Right lung (tissue), 5 donors: ENCODE results near the gene KRTAP4-7. TPM values are rescaled to one million over a fixed set of nuclear protein-coding genes. Genes with fewer than 3 reads are reported as not detected.
"Not testable (repeated sequence)": the region's sequence is repeated elsewhere in the genome, so short reads cannot be mapped to it uniquely, and the experiment has no call there.

Experiments used
- DNase-seq, 2 donors: peaks; one replicate each; pipeline ENCODE4 v3.0.0-alpha.2; 2013
- polyA plus RNA-seq, 5 donors: library from polyadenylated mRNA; unstranded; fragments of 120-200 nt; gene quantifications; one replicate each; pipeline versions ENCODE4 v1.2.1 to v1.2.3, GENCODE V29; 2013; ENCODE audit warnings: inconsistent platforms in 1 of 5, low replicate concordance in 1 of 5; ENCODE audit not compliant: insufficient read length in 5 of 5, insufficient read depth in 1 of 5

KRTAP4-7 gene
- polyA plus RNA-seq, 5 donors: not detected

- DNase-seq: not testable (repeated sequence)
Observed at GRCh38 chr17:41065016-41065689, 18.8 kb upstream of the KRTAP4-7 start.

DNA sequence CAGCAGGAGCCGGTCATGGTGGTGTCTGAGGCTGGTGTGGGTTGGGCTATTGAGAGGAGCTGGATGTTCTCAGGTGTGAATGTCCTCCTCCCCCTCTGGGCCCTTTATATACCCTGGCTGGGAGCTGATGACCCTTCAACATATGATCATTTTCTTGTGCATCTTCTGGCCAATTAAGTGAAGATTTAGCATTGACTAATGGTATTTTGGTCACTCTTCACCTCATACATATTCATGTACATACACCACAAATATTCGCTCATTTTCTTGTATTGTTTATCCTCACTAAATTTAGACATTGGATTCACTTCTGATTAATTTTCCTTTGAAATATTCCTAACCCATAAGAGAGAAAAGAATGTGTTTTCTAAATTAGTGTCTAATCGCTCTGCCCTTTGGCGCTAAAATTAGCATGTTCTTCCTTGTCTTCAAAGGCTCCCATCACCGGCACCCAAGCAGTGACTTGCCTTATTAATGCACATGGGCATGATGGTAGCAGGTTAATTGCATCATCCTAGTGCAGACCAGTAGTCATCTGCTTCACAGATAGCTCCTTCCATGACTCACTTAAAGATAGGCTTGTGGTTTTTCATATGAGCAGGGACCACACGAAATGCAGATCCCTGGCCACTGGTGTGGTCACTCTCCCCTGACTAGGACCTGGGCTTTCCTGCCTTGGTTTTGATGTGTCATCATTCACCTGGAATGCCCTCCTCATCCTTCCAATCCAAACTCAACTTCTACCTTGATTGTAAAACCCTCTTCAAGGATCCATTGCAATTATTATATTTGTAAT is 17.9 kb upstream of the KRTAP4-7 start, which contains the start of gene KRTAP2-4:
TSS of gene KRTAP2-4 (minus strand) at position 51 of the 796 bp plus-strand sequence. CDS start at position 17, 34 bp downstream.
- DNase-seq: no peak

DNA sequence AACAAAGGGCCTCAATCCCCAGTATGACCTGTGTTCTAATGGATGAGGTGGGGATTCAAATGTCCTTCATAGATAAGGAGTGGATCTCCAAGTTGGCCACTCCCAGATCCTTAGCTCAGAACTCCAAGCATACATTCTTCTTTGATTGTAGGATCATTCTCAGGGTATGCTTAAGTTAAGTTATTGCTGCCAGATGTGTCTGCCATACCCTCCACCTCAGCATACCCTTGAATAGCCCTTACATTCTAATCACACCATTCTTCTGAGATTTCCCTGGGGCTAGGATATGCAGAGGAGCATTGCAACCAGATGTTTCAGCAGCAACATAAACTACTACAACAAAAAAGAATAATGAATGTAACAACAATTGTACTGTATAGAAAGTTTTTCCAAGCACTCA is 16.7 kb upstream of the KRTAP4-7 start:
- no peak for DNase-seq

- DNase-seq: no peak
Observed at GRCh38 chr17:41069031-41069430, 14.9 kb upstream of the KRTAP4-7 start.

GRCh38 chr17:41071606-41072360 is 12.2 kb upstream of the KRTAP4-7 start:
- DNase-seq: no peak

DNA sequence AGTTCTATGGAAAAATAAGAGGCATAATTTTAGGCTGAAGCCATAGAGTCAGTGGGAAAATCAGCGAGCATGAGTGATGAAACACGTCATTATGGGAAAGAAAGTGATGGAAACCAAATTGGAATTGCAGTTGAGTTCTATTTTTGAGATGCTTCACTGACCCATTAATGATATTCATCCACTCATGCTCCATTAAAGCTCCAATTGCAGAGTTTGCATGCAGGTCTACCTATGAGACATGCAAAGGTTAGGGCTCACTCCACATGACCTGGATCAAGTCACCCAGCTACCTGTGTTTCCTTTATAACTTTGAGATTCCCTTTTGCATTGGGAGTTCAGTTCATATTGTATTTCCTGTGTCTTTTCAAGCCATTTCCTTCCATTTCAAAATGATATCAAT is 10.3 kb upstream of the KRTAP4-7 start:
- DNase-seq: no peak

- no peak for DNase-seq
Observed at GRCh38 chr17:41076788-41077187, 7.2 kb upstream of the KRTAP4-7 start.

DNA sequence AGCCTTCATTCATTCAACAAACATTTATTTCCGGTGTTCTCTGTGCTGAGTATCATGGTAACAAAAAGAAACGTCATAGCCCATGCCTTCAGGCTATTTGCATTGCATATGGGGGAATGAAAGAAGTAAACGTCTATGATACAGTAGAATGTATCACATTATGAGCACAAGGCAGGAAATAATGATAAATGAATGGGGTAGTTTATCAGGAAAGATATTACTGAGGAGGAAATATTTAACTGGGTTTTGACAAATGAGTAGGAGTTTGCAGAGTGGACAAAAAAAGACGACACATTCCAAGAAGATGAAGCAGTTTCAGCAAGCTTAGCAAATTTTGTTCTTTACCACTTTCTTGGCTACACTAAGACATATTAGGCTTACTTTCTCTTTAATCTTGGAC is 1.3 kb upstream of the KRTAP4-7 start:
- no peak for DNase-seq

GRCh38 chr17:41083427-41083826 is 523 bp upstream of the KRTAP4-7 start:
- DNase-seq: not testable (repeated sequence)

- not testable (repeated sequence) for DNase-seq
Observed at GRCh38 chr17:41088760-41089352, 4.9 kb downstream of the KRTAP4-7 start.

DNA sequence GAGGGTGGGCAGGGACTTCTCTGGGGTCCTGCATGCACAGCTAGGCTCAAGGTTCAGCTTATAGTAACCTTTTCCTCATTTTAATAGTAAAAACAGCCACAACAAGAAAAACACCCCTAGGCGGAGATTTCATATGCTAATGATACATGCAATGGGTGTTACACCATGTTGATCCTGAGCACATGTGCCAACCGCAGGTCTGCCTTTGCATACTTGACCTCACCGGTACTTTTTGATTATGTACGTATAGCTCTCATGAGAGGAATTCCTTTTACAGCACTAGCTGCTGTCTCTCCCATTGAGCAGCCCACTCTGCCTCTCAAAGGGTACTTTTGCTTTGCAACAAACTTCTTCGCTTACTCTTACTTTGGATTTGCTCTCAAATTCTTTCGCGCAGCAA is 12.1 kb downstream of the KRTAP4-7 start:
- DNase-seq: peak in 1 of 2 donors; percentile 11

- DNase-seq: no peak
Observed at GRCh38 chr17:41098042-41098441, 14.1 kb downstream of the KRTAP4-7 start, which contains the start of gene KRTAP4-8. Gene KRTAP4-8 (minus strand): TSS chr17:41098142. CDS start chr17:41098084, 58 bp downstream.

GRCh38 chr17:41098481-41098880 is 14.5 kb downstream of the KRTAP4-7 start:
- DNase-seq: no peak

GRCh38 chr17:41099682-41100480 is 15.9 kb downstream of the KRTAP4-7 start:
- not testable (repeated sequence) for DNase-seq

DNA sequence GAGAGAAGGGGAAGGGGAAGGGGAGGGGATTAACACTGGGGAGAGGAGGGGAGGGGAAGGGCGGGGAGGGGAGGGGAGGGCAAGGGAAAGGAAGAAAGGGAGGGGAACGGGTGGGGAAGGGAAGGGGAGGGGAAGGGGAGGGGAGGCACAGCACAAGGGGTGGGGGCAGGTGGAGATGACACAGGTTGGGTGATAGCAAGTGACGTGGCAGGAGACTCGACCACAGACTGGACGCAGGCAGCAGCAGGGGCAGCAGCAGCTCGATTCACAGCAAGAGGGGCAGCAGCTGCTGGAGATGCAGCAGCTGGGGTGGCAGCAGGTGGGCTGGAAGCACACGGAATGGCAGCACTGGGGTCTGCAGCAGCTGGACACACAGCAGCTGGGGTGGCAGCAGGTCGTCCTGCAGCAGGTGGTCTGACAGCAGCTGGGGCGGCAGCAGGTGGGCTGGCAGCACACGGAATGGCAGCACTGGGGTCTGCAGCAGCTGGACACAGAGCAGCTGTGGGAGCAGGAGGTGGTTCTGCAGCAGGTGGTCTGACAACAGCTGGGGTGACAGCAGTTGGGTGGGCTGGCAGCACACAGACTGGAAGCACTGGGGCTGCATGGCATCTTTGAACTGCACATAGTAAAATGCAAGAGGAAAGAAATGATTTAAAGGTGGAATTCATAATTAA is 17.8 kb downstream of the KRTAP4-7 start, which contains the start of gene KRTAP4-16:
TSS of gene KRTAP4-16 (minus strand) at position 624 of the 674 bp plus-strand sequence. CDS start at position 624, 0 bp downstream.
- DNase-seq: no peak

DNA sequence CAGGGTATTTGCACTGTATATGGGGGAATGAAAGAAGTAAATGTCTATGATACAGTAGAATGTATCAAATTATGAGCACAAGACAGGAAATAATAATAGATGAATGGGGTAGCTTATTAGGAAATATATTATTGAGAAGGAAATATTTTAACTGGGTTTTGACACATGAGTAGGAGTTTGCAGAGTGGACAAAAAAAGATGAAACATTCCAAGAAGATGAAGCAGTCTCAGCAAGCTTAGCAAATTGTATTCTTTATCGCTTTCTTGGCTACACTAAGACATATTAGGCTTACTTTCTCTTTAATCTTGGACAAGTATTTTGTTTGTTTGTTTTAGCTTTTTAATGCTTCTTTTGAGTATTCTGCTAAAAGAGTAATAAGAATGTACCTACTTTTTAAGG is 19.9 kb downstream of the KRTAP4-7 start:
- DNase-seq: no peak

DNA sequence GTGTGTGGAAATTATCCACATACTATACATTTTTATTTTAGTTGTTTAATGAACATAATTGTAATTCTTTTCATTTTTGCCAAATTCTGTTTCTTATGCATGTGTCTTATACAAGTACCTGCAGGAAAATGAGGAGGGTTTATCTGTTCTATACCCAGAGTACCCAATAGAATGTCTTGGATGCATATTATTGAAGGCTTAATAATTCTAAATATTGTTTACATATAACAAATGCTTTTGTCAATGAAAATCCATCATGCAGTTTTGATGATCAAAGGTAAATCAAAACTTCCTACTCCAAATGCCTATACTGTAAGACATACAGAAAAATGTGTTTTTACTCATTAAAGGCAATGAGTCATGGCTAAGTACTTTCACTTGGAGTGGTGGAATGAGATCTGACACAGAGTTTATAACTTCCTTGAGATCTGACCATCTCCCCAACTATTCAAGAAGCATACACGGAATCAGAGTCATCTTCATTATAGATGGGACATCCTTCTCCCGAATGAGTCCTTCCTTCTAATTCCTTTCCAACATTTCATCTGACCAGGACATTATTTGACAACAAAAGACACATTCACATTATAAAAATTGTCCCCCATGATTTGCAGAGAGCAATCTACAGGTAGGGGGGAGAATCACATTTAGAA is 20.6 kb downstream of the KRTAP4-7 start:
- DNase-seq: not testable (repeated sequence)

- not testable (repeated sequence) for DNase-seq
Observed at GRCh38 chr17:41105347-41105746, 21.4 kb downstream of the KRTAP4-7 start, which contains the start of gene KRTAP4-9. Gene KRTAP4-9 (plus strand): TSS chr17:41105389. CDS start chr17:41105389, 0 bp downstream.

- no peak for DNase-seq
Observed at GRCh38 chr17:41107941-41108450, 24.0 kb downstream of the KRTAP4-7 start.
